GM21717 (cell line): ENCODE results near the gene MRI1.
"Not testable (repeated sequence)": the region's sequence is repeated elsewhere in the genome, so short reads cannot be mapped to it uniquely, and the experiment has no call there.

Experiments
- ATAC-seq: cut with Tn5 transposase; IDR thresholded peaks from one replicate; pipeline ENCODE4 v1.9.1; 2021; ENCODE audit warnings: mild to moderate bottlenecking, moderate library complexity; ENCODE audit not compliant: unreplicated experiment

MRI1 gene

GRCh38 chr19:13758795-13759194 is 5.5 kb upstream of the MRI1 start:
- ATAC-seq: no peak

- ATAC-seq: no peak
Observed at GRCh38 chr19:13761423-13761822, 2.9 kb upstream of the MRI1 start.

- no peak for ATAC-seq
Observed at GRCh38 chr19:13762635-13763235, 1.6 kb upstream of the MRI1 start.

GRCh38 chr19:13763265-13763664 is 1.1 kb upstream of the MRI1 start:
- ATAC-seq: no peak

GRCh38 chr19:13764821-13765394 is 586 bp downstream of the MRI1 start:
- no peak for ATAC-seq

- no peak for ATAC-seq
Observed at GRCh38 chr19:13765395-13766094, 1.2 kb downstream of the MRI1 start.

- ATAC-seq: no peak
Observed at GRCh38 chr19:13766095-13766481, 1.8 kb downstream of the MRI1 start.

GRCh38 chr19:13768510-13768909 is 4.2 kb downstream of the MRI1 start:
- ATAC-seq: no peak

- ATAC-seq: no peak
Observed at GRCh38 chr19:13770013-13770635, 5.8 kb downstream of the MRI1 start.

GRCh38 chr19:13774217-13775191 is 10.2 kb downstream of the MRI1 start, which contains the start of gene C19orf53:
Gene C19orf53 (plus strand): TSS chr19:13774456. CDS start chr19:13774478, 22 bp downstream.
- ATAC-seq: peak; percentile 61

- ATAC-seq: no peak
Observed at GRCh38 chr19:13778398-13778797, 14.1 kb downstream of the MRI1 start.

GRCh38 chr19:13778847-13779246 is 14.5 kb downstream of the MRI1 start:
- ATAC-seq: no peak

GRCh38 chr19:13779794-13780193 is 15.5 kb downstream of the MRI1 start:
- not testable (repeated sequence) for ATAC-seq

GRCh38 chr19:13781547-13781946 is 17.2 kb downstream of the MRI1 start:
- no peak for ATAC-seq

GRCh38 chr19:13782537-13782936 is 18.2 kb downstream of the MRI1 start:
- no peak for ATAC-seq

GRCh38 chr19:13783565-13784500 is 19.5 kb downstream of the MRI1 start:
- ATAC-seq: no peak

- no peak for ATAC-seq
Observed at GRCh38 chr19:13784731-13785452, 20.6 kb downstream of the MRI1 start.

- no peak for ATAC-seq
Observed at GRCh38 chr19:13788991-13789390, 24.7 kb downstream of the MRI1 start.

- no peak for ATAC-seq
Observed at GRCh38 chr19:13790354-13790753, 26.0 kb downstream of the MRI1 start.
